MM.1S (cell line): Measurements from ENCODE around the gene ALPK3.

Experiments used
- DNase-seq: peaks from one replicate; pipeline ENCODE4 v3.0.0-alpha.2; 2015
- H2AFZ ChIP-seq: fragments of 300-600 bp; sonication (generic); 2 replicates; pipeline ENCODE4 v1.6.0; 2016; ENCODE audit warnings: antibody characterized with exemption, low read length
- H3F3A ChIP-seq: fragments of 300-600 bp; sonication (generic); 2 replicates; pipeline ENCODE4 v1.6.1; 2016; ENCODE audit warnings: mild to moderate bottlenecking, antibody characterized with exemption, low read length, moderate library complexity, mixed read lengths; ENCODE audit not compliant: insufficient read depth
- H3K27ac ChIP-seq: fragments of 300-600 bp; sonication (generic); 2 replicates; pipeline ENCODE4 v1.5.1; 2016; ENCODE audit warnings: mild to moderate bottlenecking, low read length
- H3K27me3 ChIP-seq: fragments of 300-600 bp; sonication (generic); replicated peaks from 2 replicates; pipeline ENCODE4 v1.6.0; 2016; ENCODE audit warnings: low read length; ENCODE audit not compliant: insufficient read depth
- H3K36me3 ChIP-seq: fragments of 300-600 bp; sonication (generic); replicated peaks from 2 replicates; pipeline ENCODE4 v1.6.1; 2016; ENCODE audit warnings: mild to moderate bottlenecking, low read length, mixed read lengths; ENCODE audit not compliant: insufficient read depth
- H3K4me1 ChIP-seq: fragments of 300-600 bp; sonication (generic); 2 replicates; pipeline ENCODE4 v1.6.1; 2016; ENCODE audit warnings: low read length, mixed read lengths
- H3K4me2 ChIP-seq: fragments of 300-600 bp; sonication (generic); 2 replicates; pipeline ENCODE4 v1.6.0; 2016; ENCODE audit warnings: low read depth, low read length
- H3K4me3 ChIP-seq: fragments of 300-600 bp; sonication (generic); 2 replicates; pipeline ENCODE4 v1.5.1; 2016; ENCODE audit warnings: low read length, mixed read lengths
- H3K79me2 ChIP-seq: fragments of 300-600 bp; sonication (generic); 2 replicates; pipeline ENCODE4 v1.6.1; 2016; ENCODE audit warnings: mixed run types, low read length, mixed read lengths
- H3K9ac ChIP-seq: fragments of 300-600 bp; sonication (generic); 2 replicates; pipeline ENCODE4 v1.6.1; 2016; ENCODE audit warnings: low read length, mixed read lengths
- H3K9me2 ChIP-seq: fragments of 300-600 bp; sonication (generic); replicated peaks from 2 replicates; pipeline ENCODE4 v1.6.1; 2016; ENCODE audit warnings: mild to moderate bottlenecking, low read length, mixed read lengths; ENCODE audit not compliant: insufficient read depth
- H3K9me3 ChIP-seq: fragments of 300-600 bp; sonication (generic); replicated peaks from 2 replicates; pipeline ENCODE4 v1.6.1; 2016; ENCODE audit warnings: mild to moderate bottlenecking, low read length, mixed read lengths; ENCODE audit not compliant: insufficient read depth
- H4K20me1 ChIP-seq: fragments of 300-600 bp; sonication (generic); 2 replicates; pipeline ENCODE4 v1.6.1; 2016; ENCODE audit warnings: mild to moderate bottlenecking, low read length, moderate library complexity, mixed read lengths; ENCODE audit not compliant: insufficient read depth
- CTCF ChIP-seq: fragments of 300-600 bp; sonication (generic); IDR thresholded peaks from 2 replicates; pipeline ENCODE4 v1.5.1; 2016; ENCODE audit warnings: antibody characterized with exemption, low read length, mixed read lengths
- EZH2 ChIP-seq: fragments of 300-600 bp; sonication (generic); optimal IDR thresholded peaks from 2 replicates; pipeline ENCODE3; 2017; ENCODE audit warnings: low read depth, mild to moderate bottlenecking, antibody characterized with exemption, low read length, mixed read lengths
- EZH2phosphoT487 ChIP-seq: fragments of 300-600 bp; sonication (generic); IDR thresholded peaks from 2 replicates; pipeline ENCODE4 v1.6.1; 2018; ENCODE audit warnings: antibody characterized with exemption, low read length

ALPK3 gene

GRCh38 chr15:84812842-84813241, 4.3 kb upstream of the ALPK3 start:
- no peak overlapping the region for H3K9ac ChIP-seq
- no peaks in the 10 kb centered on the region for H3F3A ChIP-seq
- no peak overlapping the region for H2AFZ ChIP-seq
- no peak overlapping the region for H3K4me3 ChIP-seq
- DNase-seq: no peak
- no peaks in the 10 kb centered on the region for H4K20me1 ChIP-seq
- no peaks in the 10 kb centered on the region for H3K36me3 ChIP-seq
- TF ChIP-seq EZH2phosphoT487: no peak
- TF ChIP-seq CTCF: no peak
- no peak for TF ChIP-seq EZH2
- no peak overlapping the region for H3K4me2 ChIP-seq
- no peaks in the 10 kb centered on the region for H3K9me3 ChIP-seq
- no peaks in the 10 kb centered on the region for H3K27me3 ChIP-seq
- no peaks in the 10 kb centered on the region for H3K9me2 ChIP-seq
- no peak overlapping the region for H3K27ac ChIP-seq
- no peaks in the 10 kb centered on the region for H3K79me2 ChIP-seq
- no peaks in the 10 kb centered on the region for H3K4me1 ChIP-seq

GRCh38 chr15:84813435-84813834, 3.7 kb upstream of the ALPK3 start:
- H3K4me1 ChIP-seq: no peaks in the 10 kb centered on the region
- H3K9ac ChIP-seq: no peak overlapping the region
- no peak for TF ChIP-seq EZH2
- no peak for TF ChIP-seq EZH2phosphoT487
- TF ChIP-seq CTCF: no peak
- no peaks in the 10 kb centered on the region for H4K20me1 ChIP-seq
- no peak overlapping the region for H3K4me2 ChIP-seq
- DNase-seq: no peak
- no peak overlapping the region for H2AFZ ChIP-seq
- H3K4me3 ChIP-seq: no peak overlapping the region
- H3K27ac ChIP-seq: no peak overlapping the region
- no peaks in the 10 kb centered on the region for H3K79me2 ChIP-seq
- H3K9me2 ChIP-seq: no peaks in the 10 kb centered on the region
- H3K9me3 ChIP-seq: no peaks in the 10 kb centered on the region
- H3K27me3 ChIP-seq: no peaks in the 10 kb centered on the region
- no peaks in the 10 kb centered on the region for H3F3A ChIP-seq
- no peaks in the 10 kb centered on the region for H3K36me3 ChIP-seq

GRCh38 chr15:84813931-84814330, 3.2 kb upstream of the ALPK3 start:
- Histone ChIP-seq H3K27ac (no peak overlapping the region), H3F3A (no peaks in the 10 kb centered on the region), H3K9ac (no peak overlapping the region), H3K9me3 (no peaks in the 10 kb centered on the region), H2AFZ (no peak overlapping the region), H3K4me3 (no peak overlapping the region), H3K9me2 (no peaks in the 10 kb centered on the region), H4K20me1 (no peaks in the 10 kb centered on the region), H3K4me1 (no peaks in the 10 kb centered on the region), H3K36me3 (no peaks in the 10 kb centered on the region), H3K4me2 (no peak overlapping the region), H3K27me3 (no peaks in the 10 kb centered on the region), H3K79me2 (no peaks in the 10 kb centered on the region)
- TF ChIP-seq CTCF: no peak
- DNase-seq: no peak

GRCh38 chr15:84814916-84815315, 2.2 kb upstream of the ALPK3 start:
- no peak for TF ChIP-seq CTCF
- H3K36me3 ChIP-seq: no peaks in the 10 kb centered on the region
- no peak overlapping the region for H3K4me2 ChIP-seq
- H3K4me3 ChIP-seq: no peak overlapping the region
- H3K79me2 ChIP-seq: no peaks in the 10 kb centered on the region
- no peak for DNase-seq
- no peak overlapping the region for H2AFZ ChIP-seq
- H4K20me1 ChIP-seq: no peaks in the 10 kb centered on the region
- H3K9me3 ChIP-seq: no peaks in the 10 kb centered on the region
- no peaks in the 10 kb centered on the region for H3K4me1 ChIP-seq
- no peaks in the 10 kb centered on the region for H3K27me3 ChIP-seq
- no peaks in the 10 kb centered on the region for H3K9me2 ChIP-seq
- no peak overlapping the region for H3K27ac ChIP-seq
- H3F3A ChIP-seq: no peaks in the 10 kb centered on the region
- H3K9ac ChIP-seq: no peak overlapping the region
